ENCODE measurements around the gene ELANE. TPM values are rescaled to one million over a fixed set of nuclear protein-coding genes. Genes with fewer than 3 reads are reported as not detected.

Gene ELANE
- total RNA-seq, 2 experiments from 2014 or later = not detected

DNA sequence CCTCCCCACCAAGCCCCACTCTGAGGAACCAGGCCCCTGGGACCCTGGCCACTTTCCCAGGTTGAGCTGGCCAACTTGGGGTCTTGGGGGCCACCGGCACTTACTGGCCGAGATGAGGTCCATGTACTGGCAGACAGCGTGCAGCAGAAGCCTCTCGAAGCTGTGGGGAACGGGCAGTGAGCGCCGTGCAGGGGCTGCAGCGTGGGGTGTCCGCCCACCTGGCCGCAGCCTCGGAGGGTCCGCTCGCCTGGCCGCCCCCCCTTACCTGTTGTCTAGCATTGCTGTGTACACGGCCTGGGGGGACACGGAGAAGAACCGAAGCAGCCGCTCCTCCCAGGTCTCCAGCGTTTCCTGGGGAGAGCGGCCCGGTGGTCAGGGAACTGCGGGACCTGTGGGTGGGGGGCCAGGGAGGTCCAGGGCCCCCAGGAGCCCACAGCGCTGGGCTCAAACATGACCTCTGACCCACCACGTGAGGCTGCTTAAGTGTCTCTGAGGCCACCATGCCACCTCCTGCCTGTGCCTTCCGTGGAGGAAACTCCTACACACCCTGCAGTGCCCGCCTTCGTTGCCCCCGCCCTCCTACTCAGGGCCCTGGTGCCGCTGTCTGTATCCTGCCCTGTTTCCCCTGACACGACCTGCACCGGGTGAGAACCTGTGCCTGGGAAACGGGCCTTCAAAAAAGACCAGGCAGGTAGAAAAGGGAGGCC, 47.4 kb downstream of the ELANE start:
- Histone ChIP-seq H3K4me1 (ENCODE audit: insufficient read depth, low read length, poor library complexity, severe bottlenecking) (peaks cover 22% of the 10 kb centered on the region), H3K9me2 (ENCODE audit: insufficient read depth, low read length) (no peaks in the 10 kb centered on the region), H3K9me3 (ENCODE audit: low read length) (no peaks in the 10 kb centered on the region), H3K27ac (ENCODE audit: low read depth, low read length, poor library complexity, severe bottlenecking) (no peak overlapping the region), H4K20me1 (ENCODE audit: insufficient read depth, low read length) (no peaks in the 10 kb centered on the region), H3K79me2 (ENCODE audit: insufficient read depth, low read depth, low read length) (no peaks in the 10 kb centered on the region), H3K4me2 (ENCODE audit: low read length) (peak overlapping the region; percentile 61), H2AFZ (ENCODE audit: low read length) (no peak overlapping the region), H3K36me3 (ENCODE audit: insufficient read depth, low read length) (peaks cover 17% of the 10 kb centered on the region; the same call in 1 of the 2 replicates), H3K4me3 (ENCODE audit: low read depth, low read length, poor library complexity, severe bottlenecking) (no peak overlapping the region)
- TF ChIP-seq EZH2phosphoT487 (IDR thresholded peaks at IDR 0.05; ENCODE audit: borderline replicate concordance, low read depth, low read length) = no peak
- TF ChIP-seq, protein P1, sequence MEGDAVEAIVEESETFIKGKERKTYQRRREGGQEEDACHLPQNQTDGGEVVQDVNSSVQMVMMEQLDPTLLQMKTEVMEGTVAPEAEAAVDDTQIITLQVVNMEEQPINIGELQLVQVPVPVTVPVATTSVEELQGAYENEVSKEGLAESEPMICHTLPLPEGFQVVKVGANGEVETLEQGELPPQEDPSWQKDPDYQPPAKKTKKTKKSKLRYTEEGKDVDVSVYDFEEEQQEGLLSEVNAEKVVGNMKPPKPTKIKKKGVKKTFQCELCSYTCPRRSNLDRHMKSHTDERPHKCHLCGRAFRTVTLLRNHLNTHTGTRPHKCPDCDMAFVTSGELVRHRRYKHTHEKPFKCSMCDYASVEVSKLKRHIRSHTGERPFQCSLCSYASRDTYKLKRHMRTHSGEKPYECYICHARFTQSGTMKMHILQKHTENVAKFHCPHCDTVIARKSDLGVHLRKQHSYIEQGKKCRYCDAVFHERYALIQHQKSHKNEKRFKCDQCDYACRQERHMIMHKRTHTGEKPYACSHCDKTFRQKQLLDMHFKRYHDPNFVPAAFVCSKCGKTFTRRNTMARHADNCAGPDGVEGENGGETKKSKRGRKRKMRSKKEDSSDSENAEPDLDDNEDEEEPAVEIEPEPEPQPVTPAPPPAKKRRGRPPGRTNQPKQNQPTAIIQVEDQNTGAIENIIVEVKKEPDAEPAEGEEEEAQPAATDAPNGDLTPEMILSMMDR (conservative IDR thresholded peaks at IDR 0.05; ENCODE audit: low read length) = no peak
- no TSS peak for BruUV-seq (replicated peaks)
- POLR2A ChIA-PET = interaction anchor here (0.6 kb wide), 1 partner anchor 402 kb away, joined by 6 read pairs; no protein-coding TSS in a partner anchor
- DNase-seq (ENCODE audit: low spot score) = no peak
- CTCF ChIA-PET (ENCODE audit: unreplicated experiment) = interaction anchor here (0.5 to 0.6 kb wide), 2 partner anchors 85 to 108 kb away, joined by 3 to 5 read pairs; no protein-coding TSS in a partner anchor
- intact Hi-C loops (cut with micrococcal nuclease; ENCODE audit: unreplicated experiment) = no loop called here

DNA sequence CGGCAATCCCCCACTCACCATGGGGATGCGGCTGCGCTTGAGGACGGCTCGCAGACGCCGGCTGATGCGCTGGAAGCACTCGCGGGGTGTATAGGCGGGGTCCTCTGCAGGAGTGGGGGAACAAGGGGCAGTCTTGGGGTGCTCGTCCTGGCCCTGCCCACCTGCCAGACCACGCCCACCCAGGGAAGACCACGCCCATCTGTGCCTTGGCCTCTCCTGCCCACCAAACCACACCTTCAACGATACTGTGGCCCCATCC, 47.9 kb downstream of the ELANE start:
- TF ChIP-seq, protein P1 (conservative IDR thresholded peaks at IDR 0.05; ENCODE audit: low read length) = no peak
- Histone ChIP-seq H3K79me2 (ENCODE audit: insufficient read depth, low read depth, low read length) (no peaks in the 10 kb centered on the region), H3K9me3 (ENCODE audit: low read length) (no peaks in the 10 kb centered on the region), H3K4me1 (ENCODE audit: insufficient read depth, low read length, poor library complexity, severe bottlenecking) (peaks cover 22% of the 10 kb centered on the region), H2AFZ (ENCODE audit: low read length) (no peak overlapping the region), H3K36me3 (ENCODE audit: insufficient read depth, low read length) (peaks cover 17% of the 10 kb centered on the region; the same call in 1 of the 2 replicates), H4K20me1 (ENCODE audit: insufficient read depth, low read length) (no peaks in the 10 kb centered on the region), H3K4me2 (ENCODE audit: low read length) (no peak overlapping the region), H3K4me3 (ENCODE audit: low read depth, low read length, poor library complexity, severe bottlenecking) (no peak overlapping the region), H3K27ac (ENCODE audit: low read depth, low read length, poor library complexity, severe bottlenecking) (no peak overlapping the region), H3K9me2 (ENCODE audit: insufficient read depth, low read length) (no peaks in the 10 kb centered on the region)
- intact Hi-C loops (cut with micrococcal nuclease; ENCODE audit: unreplicated experiment) = no loop called here
- no TSS peak for BruUV-seq (replicated peaks)
- ChIA-PET POLR2A (no interaction called here), CTCF (ENCODE audit: unreplicated experiment) (interaction anchor here (0.5 kb wide), 1 partner anchor 109 kb away, joined by 3 read pairs; no protein-coding TSS in a partner anchor)
- DNase-seq (ENCODE audit: low spot score) = no peak

DNA sequence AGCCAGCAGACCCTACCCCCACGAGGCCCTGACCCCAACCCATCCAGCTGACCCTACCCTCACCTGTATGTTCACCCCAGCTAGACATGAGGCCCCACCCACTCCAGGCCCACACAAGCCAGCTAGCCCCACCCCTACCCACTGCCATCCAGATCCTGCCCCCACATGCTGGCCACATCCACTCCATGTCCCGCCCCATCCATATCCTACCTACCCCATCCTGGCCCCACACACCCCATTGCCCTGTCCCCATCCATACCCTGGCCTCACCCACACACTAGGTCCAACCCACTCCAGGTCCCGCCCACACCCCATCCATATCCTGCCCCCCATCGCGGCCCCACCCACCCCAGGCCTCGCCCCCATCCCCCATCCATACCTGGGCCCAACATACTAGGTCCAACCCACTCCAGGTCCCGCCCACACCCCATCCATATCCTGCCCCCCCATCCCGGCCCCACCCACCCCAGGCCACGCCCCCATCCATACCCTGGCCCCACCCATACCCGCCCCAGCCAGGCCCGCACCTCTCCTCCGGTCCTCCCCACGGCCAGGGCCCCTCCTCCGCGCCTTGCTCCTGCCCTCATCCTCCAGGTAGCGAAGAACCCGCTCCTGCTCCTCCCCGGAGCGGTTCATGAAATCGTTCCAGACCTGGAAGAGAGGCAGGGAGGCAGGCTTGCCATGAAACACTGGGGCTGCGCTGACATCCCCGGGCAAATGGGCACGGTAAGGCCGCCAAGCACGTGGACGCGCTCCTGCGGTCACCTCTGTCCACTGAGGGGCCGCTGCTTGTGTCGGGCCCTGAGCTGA, 48.4 kb downstream of the ELANE start:
- no TSS peak for BruUV-seq (replicated peaks)
- no peak overlapping the region for H3K4me2 ChIP-seq (ENCODE audit: low read length)
- H2AFZ ChIP-seq (ENCODE audit: low read length) = no peak overlapping the region
- intact Hi-C loops (cut with micrococcal nuclease; ENCODE audit: unreplicated experiment) = no loop called here
- H3K27ac ChIP-seq (ENCODE audit: low read depth, low read length, poor library complexity, severe bottlenecking) = no peak overlapping the region
- H3K4me3 ChIP-seq (ENCODE audit: low read depth, low read length, poor library complexity, severe bottlenecking) = no peak overlapping the region
- peaks cover 24% of the 10 kb centered on the region for H3K4me1 ChIP-seq (ENCODE audit: insufficient read depth, low read length, poor library complexity, severe bottlenecking)
- ChIA-PET POLR2A (no interaction called here), CTCF (ENCODE audit: unreplicated experiment) (interaction anchor here (0.5 kb wide), 1 partner anchor 109 kb away, joined by 3 read pairs; no protein-coding TSS in a partner anchor)
- H4K20me1 ChIP-seq (ENCODE audit: insufficient read depth, low read length) = no peaks in the 10 kb centered on the region
- H3K79me2 ChIP-seq (ENCODE audit: insufficient read depth, low read depth, low read length) = no peaks in the 10 kb centered on the region
- H3K9me2 ChIP-seq (ENCODE audit: insufficient read depth, low read length) = no peaks in the 10 kb centered on the region
- no peak for TF ChIP-seq EZH2phosphoT487 (IDR thresholded peaks at IDR 0.05; ENCODE audit: borderline replicate concordance, low read depth, low read length)
- TF ChIP-seq, protein P1 (conservative IDR thresholded peaks at IDR 0.05; ENCODE audit: low read length) = no peak
- no peaks in the 10 kb centered on the region for H3K9me3 ChIP-seq (ENCODE audit: low read length)
- peaks cover 17% of the 10 kb centered on the region; the same call in 1 of the 2 replicates for H3K36me3 ChIP-seq (ENCODE audit: insufficient read depth, low read length)
- DNase-seq (ENCODE audit: low spot score) = peak; percentile 54

All from OCI-LY7 (cell line).